Skin epidermis (tissue), 12 donors: Measurements from ENCODE around the gene MBNL2.
A peak's percentile ranks its signal among the peaks of the same experiment; 100 is the strongest.

Source experiments
- H3K27ac ChIP-seq, 21 experiments: fragments of 200-600 bp; sonication (generic) in 11 of 21; one replicate each; pipeline ENCODE4 v1.5.0; 2020; ENCODE audit warnings: mild to moderate bottlenecking in 3 of 21, inconsistent platforms in 2 of 21, moderate library complexity in 2 of 21
- H3K4me3 ChIP-seq, 7 experiments: fragments of 200-600 bp; sonication (generic) in 2 of 7; one replicate each; pipeline ENCODE4 v1.5.0; 2020; ENCODE audit warnings: inconsistent platforms in 2 of 7, mild to moderate bottlenecking in 2 of 7, moderate library complexity in 1 of 7

Gene MBNL2

DNA sequence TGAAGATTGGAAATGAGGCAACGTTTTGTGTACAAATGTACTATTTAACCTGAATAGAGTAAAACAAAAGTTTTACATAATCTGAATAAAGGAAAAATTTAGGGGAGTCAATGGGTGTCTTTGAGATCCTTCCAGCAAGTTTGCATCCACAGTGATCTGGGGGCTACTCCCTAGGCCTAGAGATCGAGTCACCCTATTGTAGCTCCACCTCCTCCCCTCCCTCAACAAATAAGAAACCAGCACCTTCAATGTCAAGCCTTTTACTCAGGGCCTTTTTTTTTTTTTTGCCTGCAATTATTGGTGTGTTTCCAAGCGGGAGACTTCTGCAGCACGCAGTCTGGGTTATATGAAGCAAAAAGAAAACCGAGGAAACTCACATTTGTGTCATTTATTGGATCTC is 195.6 kb downstream of the MBNL2 start:
- H3K4me3 ChIP-seq, result no peak overlapping the region
- no peak overlapping the region for H3K27ac ChIP-seq

DNA sequence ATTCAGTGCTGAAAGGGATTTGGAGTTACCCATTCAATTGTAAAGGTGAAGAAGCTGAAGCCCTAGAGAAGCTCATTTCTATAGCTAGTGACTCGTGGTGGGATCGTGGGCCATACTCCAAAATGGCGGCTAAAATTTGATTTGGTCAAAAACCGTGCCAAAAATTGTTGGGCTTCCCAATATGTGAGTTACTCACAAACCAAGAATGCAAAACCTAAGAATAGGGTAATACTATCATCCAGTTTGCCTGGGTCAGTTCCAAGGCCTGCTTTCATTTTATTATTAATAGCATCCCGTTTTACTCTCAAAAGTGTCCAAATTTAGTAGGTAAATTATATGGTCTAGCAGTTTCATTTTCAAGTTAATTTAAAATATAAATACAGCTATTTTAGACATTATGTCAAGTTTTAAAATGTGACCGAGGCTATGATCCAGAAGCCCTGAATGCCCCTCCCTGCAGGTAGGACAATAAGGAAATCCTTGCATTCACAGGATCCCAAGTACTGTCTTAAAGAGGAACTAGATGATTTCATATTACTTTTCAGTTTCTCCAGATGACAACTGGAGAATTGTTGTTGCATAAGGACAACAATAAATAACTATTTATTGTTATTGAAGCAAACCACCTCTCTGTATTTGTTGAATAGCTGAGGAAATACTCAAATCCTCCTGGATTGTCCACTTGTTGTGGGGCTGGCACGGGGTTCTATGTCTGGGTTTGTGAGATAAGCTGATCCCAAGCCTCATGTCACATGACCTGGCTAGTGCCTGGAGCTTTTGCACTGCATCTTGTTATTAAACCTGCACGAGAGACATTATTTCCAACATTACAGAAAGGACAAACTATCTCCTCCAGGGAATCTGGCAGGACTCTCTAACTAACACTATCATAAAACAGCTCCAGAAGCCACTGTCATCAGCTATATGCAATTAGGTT is 200.3 kb downstream of the MBNL2 start:
- no peak overlapping the region for H3K27ac ChIP-seq

DNA sequence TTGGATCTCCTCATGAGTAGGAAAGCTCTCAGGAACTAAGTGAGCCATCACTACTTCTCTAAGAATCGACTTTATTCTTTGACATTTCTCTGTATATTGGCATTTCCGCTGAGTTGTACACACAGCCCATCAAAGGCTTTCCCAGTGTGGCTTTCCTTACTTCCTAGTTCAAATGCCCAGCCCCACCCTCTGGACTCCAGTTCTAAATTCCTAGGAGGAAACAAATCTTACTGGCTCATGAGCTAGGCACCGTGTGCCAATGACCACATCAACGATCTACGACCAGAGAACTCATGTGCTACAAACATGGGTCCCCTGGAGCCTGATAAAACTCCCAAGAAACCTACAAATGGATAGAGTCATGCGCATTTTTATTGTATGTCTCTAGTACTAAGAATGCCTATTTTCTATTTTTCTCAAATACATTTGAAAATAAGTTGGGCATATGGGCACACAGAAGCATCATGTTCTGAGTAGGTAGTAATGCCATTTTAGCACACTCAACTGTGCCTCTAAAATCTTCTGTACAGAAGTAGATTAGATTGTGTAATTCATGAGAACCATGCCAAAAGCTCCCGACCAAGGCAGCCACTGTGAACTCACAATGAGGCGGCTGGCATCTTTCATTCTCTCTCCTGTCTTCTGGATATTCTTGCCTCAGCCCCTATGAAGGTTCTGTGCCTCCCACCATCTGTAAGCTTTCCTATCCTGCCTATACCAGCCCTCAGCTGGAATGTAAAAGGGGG is 201.3 kb downstream of the MBNL2 start:
- no peak overlapping the region for H3K27ac ChIP-seq

More for the DNA sequence above, 200.3 kb downstream of the MBNL2 start:
- no peak overlapping the region for H3K4me3 ChIP-seq

GRCh38 chr13:97425590-97425989 is 203.5 kb downstream of the MBNL2 start:
- no peak overlapping the region for H3K4me3 ChIP-seq
- no peak overlapping the region for H3K27ac ChIP-seq

More for the DNA sequence above, 201.3 kb downstream of the MBNL2 start:
- no peak overlapping the region for H3K4me3 ChIP-seq

DNA sequence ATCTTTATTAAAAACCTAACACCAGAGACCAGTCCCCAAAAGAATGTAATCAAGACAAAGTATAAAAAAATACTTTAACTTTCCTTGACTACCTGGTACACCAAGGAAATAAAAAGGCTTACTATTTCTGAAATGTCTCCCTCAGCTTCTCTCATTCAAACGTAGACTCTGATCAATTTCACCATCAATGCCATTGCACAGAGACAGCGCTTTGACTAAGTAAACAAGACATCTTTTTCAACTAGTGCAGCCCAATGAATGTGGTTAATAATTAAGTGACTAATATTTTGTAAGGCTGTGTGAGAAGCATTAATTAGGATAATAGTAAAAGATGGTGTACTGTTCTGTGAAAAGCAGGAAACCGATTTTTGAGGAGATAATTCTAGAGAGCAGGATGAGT is 204.6 kb downstream of the MBNL2 start:
- no peak overlapping the region for H3K27ac ChIP-seq

DNA sequence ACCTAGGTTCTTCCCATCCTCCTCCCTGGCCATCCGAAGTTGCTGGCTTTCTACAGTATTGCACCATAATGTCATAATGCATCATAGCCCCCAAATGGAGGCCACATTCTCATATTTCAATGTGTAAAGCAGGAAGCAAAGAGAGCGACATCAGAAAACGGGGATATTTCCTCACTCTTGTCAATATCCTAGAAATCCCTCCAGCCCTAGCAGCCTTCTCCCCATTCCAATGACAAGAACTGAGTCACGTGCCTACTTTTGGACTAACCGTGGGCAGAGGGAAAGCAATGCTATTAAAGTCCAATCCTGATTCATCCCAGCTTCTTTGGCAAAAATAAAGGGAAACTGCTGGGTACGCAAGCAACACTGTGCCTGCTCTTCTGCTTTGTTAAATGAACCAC is 207.5 kb downstream of the MBNL2 start:
- peak overlapping the region in 3 of 21 experiments; percentile 4 to 36 (median 10) for H3K27ac ChIP-seq
- no peak overlapping the region for H3K4me3 ChIP-seq

More for the DNA sequence above, 204.6 kb downstream of the MBNL2 start:
- no peak overlapping the region for H3K4me3 ChIP-seq

DNA sequence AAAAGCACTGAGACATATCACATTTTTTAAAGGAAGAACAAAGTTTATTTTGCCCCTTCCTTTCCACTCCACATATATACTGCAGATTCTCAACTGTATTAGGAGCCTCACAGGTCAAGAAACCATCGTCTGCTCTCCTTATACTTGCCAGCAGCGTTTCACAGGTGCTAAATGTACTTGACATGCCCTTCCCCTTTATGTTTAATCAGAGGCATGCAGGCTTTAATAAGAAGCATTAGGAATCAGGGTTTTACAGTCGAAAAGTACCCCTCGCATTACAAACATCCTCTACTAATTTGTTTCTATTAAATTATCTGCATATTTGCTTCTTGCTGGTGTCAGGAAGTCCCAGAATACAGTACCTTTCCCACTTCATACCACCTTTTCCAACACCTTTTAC is 208.2 kb downstream of the MBNL2 start:
- Histone ChIP-seq H3K4me3 (no peak overlapping the region), H3K27ac (peak overlapping the region in 2 of 21 experiments; percentile 10 to 36)

DNA sequence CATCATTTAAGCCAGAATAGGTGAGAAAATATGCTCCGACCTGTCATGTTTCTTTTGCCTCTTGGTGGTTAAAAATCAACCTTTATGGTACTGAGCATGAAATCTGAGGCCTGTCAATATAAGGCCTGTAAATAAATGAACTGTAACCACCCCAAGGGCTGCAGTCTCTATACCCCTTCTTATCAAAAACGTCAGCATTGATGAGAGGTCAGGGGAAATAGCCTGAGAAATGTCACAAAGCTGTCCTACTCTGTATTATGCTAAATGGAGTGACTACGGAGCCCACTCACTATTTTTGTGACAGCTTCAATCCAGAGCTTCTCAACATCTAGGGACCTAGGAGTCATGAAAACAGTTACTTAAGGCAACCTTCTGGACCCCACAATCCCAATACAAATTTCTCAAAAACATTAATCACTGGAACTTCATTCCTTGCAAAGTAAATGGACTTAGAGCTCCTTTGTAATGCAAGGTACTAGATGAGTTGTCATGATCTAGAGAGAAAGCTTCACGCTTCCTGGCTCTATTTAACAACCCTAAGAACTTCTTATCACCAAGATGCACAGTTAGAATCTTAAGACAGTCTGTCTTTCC is 209.1 kb downstream of the MBNL2 start:
- no peak overlapping the region for H3K27ac ChIP-seq
- H3K4me3 ChIP-seq, result no peak overlapping the region

GRCh38 chr13:97432232-97432916 is 210.2 kb downstream of the MBNL2 start:
- H3K4me3 ChIP-seq, result peak overlapping the region; percentile 39 to 89 (median 65)
- H3K27ac ChIP-seq, result peak overlapping the region in 18 of 21 experiments; percentile 18 to 99 (median 76)

DNA sequence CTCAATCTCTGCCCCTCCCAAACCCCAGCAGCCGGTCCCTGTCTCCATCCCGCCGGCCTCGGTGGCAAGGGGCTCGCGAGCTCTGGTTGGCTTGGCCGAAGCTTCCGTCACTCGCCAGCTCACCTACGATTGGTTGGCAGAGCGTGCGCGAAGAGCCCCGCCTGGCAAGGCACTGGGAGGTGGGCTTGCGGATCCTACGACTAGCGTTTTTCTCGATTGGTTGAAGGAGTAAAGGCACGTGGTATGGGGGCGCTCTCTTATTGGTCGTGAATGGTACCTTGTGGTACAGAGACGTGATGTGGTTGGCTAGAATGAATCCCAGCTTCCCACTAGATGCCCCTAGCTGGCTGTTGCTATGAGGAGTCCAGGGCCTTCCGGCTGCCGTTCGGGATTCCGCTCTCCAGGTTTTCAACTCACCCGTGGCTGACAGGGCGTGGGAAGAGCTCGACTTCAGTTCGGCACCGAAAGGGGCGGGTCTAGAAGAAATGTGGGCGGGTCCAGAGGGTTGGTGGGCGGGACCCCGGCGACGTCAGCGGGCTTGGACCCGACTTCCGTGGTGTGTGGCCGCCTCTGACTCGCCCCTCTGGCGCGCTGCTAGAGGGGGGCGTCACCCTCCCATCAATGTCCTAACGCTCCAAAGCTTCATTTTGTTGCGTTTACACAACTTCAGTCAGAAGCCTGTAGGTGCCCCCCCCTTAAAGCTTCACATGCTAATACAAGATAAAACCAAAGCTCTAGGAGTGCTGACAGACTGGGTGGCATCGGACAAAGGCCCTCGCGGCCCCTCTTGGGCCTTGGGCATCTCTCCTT is 211.0 kb downstream of the MBNL2 start:
- peak overlapping the region; percentile 80 to 99 (median 97) for H3K27ac ChIP-seq
- H3K4me3 ChIP-seq, result peak overlapping the region; percentile 65 to 90 (median 84)

- Histone ChIP-seq H3K4me3 (peak within 1 kb of the TSS; percentile 66 to 90 (median 84)), H3K27ac (peak within 1 kb of the TSS; percentile 80 to 99 (median 97))
These were observed 211.7 kb downstream of the MBNL2 start, which contains the start of gene RAP2A for GRCh38 chr13:97433727-97434396. TSS of gene RAP2A (plus strand) at chr13:97434169. CDS start at chr13:97434471, 302 bp downstream.

DNA sequence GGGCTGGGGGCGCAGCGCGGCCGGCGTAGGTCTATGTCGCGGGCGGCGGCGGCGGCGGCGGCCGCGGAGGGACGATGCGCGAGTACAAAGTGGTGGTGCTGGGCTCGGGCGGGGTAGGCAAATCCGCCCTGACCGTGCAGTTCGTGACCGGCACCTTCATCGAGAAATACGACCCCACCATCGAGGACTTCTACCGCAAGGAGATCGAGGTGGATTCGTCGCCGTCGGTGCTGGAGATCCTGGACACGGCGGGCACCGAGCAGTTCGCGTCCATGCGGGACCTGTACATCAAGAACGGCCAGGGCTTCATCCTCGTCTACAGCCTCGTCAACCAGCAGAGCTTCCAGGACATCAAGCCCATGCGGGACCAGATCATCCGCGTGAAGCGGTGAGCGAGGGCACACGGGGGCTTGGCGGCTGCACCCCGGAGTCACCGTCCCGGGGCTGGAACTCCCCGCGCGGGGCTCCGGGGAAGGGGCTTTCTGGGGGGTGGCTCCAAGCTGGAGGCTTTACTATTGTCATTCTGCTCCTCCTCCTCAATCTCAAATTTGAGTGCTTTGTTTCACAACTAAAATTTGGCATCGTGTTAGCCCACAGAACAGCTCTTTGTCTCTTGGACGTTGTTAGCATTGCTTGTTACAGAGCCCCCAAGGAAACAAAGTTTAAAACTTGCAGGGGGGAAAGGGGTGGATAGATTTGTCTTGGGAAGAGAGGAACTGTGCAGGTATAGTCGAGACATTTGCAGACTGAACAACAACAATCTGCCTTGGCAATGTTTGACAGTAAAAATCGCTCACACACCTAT is 212.5 kb downstream of the MBNL2 start:
- H3K27ac ChIP-seq, result peak overlapping the region; percentile 54 to 98 (median 79)
- peak overlapping the region; percentile 65 to 90 (median 75) for H3K4me3 ChIP-seq

DNA sequence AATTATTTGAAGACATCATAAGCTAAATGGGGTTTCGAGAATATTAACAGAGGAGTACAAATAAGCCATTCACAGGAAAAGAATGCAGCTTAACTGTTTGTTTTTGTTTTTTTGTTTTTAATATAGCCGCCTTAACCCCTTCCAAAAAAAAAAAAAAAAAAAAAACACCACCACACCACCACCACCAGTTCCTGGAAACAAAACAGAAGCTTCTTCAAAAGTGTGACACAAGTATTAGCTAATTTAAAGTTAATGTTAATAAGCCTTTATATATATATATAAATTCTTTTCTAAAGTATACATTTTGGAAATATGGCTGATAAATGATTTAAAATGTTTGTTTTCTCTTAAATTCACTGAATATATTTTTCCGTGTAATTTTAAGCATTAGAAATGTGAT is 213.2 kb downstream of the MBNL2 start:
- Histone ChIP-seq H3K4me3 (peak overlapping the region; percentile 65 to 90 (median 75)), H3K27ac (peak overlapping the region in 8 of 21 experiments; percentile 56 to 98 (median 84))

DNA sequence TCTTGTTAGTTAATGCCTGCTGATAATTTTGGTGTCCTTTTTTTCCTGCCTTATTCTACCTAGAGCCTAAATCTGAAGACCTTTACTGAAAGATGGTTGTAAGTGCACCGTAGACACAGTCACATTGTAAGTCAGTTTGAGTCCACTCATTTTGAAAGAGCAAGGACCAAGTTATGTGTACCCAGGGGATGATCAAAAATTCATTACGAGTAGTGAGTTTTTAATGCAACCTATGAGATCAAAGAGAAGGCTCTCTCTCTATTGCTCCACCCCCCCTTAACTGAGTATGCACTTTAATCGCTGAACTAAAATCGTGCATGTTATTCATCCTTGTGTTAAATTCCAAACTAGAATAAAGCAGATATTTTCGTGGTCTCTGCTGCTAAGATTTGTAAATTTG is 213.7 kb downstream of the MBNL2 start:
- Histone ChIP-seq H3K27ac (no peak overlapping the region), H3K4me3 (peak overlapping the region in 6 of 7 experiments; percentile 11 to 90 (median 70))

DNA sequence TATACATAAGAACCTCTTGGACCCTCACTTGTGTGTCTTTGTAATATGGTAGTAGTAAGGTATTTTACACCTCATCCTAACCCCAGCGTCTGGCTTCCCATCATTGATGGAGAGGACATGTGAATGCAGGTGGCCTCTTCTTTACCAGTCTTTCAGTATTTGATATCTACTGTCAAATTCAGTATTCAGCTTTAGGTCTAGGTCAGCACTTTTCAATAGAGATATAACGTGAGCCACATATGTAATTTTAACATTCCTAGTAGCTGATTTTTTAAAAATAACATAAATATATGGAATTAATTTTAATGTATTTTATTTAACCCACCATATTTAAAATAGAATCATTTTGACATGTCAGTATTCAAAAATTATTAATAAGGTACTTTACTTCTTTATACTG is 214.7 kb downstream of the MBNL2 start:
- H3K27ac ChIP-seq, result no peak overlapping the region
- peak overlapping the region in 1 of 7 experiments; percentile 22 for H3K4me3 ChIP-seq

DNA sequence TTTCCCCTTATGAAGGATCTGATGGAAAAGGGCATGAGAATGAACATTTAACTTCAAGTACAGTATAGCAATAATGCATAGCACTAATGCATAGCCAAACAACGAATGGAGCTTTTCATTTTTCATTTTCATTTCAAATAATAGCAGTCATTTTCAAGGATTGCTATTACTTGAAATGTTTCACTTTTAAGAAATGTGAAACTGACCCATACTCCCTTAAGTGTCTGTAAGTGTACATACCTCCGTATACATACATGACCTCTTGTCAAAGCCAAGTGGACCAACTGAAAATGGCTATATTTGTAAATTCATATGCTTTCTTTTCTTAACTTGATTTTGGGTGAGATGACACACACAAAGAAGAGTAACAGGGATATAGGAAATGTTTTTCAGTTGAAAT is 215.6 kb downstream of the MBNL2 start:
- Histone ChIP-seq H3K27ac (no peak overlapping the region), H3K4me3 (no peak overlapping the region)
